Measurements from ENCODE around the gene ZNF529. TPM values are rescaled to one million over a fixed set of nuclear protein-coding genes. Genes with fewer than 3 reads are reported as not detected.
"Not testable (repeated sequence)": the region's sequence is repeated elsewhere in the genome, so short reads cannot be mapped to it uniquely, and the experiment has no call there.

The ZNF529 gene
- total RNA-seq, 1 experiment from 2014 or later: 15.6 TPM

DNA sequence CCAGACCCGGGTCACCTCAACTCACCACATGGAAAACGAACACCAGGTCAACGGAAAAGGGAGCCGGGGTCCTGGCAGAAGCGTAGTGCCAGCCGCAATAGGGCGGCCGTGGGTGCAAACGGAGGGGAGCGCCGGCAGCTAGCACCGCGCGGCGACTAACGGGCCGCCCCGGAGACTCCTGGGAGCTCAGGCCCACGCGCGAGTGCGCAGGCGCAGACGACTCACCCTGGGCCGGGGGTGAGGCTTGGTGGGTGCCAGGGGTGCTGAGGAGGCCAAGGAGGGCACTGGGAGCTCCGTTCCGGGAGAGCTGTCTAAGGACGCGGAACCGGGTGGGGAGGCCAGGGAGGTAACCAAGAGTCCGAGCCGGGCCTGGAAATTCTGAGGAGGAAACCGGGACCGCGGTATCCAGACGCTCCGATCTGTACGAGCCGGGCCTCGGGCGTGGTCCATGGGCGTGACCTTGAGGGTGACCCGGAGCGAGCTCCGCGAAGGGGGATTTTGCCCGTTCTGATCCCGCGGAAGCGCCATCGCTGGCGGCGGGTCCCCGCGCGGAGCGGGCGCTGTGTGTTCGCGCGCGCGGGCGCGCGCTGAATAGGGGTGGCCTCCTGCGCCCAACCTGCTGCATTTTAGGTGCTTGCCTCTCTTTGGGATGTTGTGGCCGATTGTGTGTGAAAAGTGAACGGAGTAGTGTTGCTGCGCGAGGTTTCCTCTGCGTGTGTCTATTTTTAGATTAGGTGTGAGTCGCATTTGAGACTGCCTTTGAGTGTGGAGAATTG is 32.2 kb upstream of the ZNF529 start, which contains the start of gene ZNF382:
ZNF382 (plus strand) TSS at position 213 of the 776 bp plus-strand sequence. CDS start 4,602 bp downstream, outside the sequence.
- DNase-seq (ENCODE audit: low read depth, low spot score): no peak
- ChIA-PET CTCF (no interaction called here), POLR2A (interaction anchor here (0.6 kb wide), 1 partner anchor 17 kb away, joined by 3 read pairs; no protein-coding TSS in a partner anchor)

DNA sequence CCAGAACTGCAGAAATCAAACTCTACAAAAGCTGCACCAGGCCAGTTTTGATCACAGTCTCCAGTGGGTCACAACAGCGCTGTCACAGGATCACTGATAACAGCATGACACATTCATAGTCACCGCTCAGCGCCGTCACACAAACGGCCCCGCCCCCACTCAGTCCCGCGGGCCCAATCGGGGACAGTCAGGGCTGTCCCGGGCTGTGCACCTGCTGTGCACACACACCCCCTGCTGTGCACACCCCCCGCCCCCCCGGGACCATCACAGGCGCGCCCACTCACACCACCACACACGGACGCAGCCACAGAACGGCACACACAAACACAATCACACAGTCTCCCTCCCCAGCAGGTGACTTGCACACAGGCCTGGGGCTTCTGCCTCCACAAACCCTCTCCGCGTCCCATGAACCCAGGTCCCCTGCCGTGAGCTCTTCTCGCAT is 31.6 kb upstream of the ZNF529 start:
- Histone ChIP-seq H3K9me3 (ENCODE audit: control insufficient read depth, insufficient read depth, low read depth, low read length) (peaks cover 3% of the 10 kb centered on the region; the same call in 1 of the 2 replicates), H3K36me3 (ENCODE audit: control insufficient read depth, insufficient read depth, low read length) (no peaks in the 10 kb centered on the region), H3K27me3 (ENCODE audit: control insufficient read depth, insufficient read depth, low read length) (no peaks in the 10 kb centered on the region), H3K4me3 (ENCODE audit: low read depth in 2 of 2, low read length in 2 of 2) (peak overlapping the region in 1 of 2 experiments; percentile 34; a peak in 1 of 4 replicates), H3K27ac (ENCODE audit: low read length) (no peak overlapping the region), H3K4me1 (ENCODE audit: control insufficient read depth, insufficient read depth, low read length) (no peaks in the 10 kb centered on the region)
- DNase-seq (ENCODE audit: low read depth, low spot score) (no peak), ATAC-seq (no peak)
- ChIA-PET CTCF (no interaction called here), POLR2A (no interaction called here)
- TF ChIP-seq, protein P1, sequence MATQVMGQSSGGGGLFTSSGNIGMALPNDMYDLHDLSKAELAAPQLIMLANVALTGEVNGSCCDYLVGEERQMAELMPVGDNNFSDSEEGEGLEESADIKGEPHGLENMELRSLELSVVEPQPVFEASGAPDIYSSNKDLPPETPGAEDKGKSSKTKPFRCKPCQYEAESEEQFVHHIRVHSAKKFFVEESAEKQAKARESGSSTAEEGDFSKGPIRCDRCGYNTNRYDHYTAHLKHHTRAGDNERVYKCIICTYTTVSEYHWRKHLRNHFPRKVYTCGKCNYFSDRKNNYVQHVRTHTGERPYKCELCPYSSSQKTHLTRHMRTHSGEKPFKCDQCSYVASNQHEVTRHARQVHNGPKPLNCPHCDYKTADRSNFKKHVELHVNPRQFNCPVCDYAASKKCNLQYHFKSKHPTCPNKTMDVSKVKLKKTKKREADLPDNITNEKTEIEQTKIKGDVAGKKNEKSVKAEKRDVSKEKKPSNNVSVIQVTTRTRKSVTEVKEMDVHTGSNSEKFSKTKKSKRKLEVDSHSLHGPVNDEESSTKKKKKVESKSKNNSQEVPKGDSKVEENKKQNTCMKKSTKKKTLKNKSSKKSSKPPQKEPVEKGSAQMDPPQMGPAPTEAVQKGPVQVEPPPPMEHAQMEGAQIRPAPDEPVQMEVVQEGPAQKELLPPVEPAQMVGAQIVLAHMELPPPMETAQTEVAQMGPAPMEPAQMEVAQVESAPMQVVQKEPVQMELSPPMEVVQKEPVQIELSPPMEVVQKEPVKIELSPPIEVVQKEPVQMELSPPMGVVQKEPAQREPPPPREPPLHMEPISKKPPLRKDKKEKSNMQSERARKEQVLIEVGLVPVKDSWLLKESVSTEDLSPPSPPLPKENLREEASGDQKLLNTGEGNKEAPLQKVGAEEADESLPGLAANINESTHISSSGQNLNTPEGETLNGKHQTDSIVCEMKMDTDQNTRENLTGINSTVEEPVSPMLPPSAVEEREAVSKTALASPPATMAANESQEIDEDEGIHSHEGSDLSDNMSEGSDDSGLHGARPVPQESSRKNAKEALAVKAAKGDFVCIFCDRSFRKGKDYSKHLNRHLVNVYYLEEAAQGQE (IDR thresholded peaks at IDR 0.05; ENCODE audit: insufficient read depth in 1 of 2, low read depth in 2 of 2, low read length in 1 of 2): no peak
- TF ChIP-seq POLR2AphosphoS5 (IDR thresholded peaks at IDR 0.05; ENCODE audit: low read depth, low read length) (no peak), SIN3A (IDR thresholded peaks at IDR 0.05; ENCODE audit: borderline replicate concordance, insufficient read depth, low read depth, low read length) (no peak), TCF7L2 (IDR thresholded peaks at IDR 0.05; ENCODE audit: low read depth, low read length) (no peak)
- TF ChIP-seq, protein P2, sequence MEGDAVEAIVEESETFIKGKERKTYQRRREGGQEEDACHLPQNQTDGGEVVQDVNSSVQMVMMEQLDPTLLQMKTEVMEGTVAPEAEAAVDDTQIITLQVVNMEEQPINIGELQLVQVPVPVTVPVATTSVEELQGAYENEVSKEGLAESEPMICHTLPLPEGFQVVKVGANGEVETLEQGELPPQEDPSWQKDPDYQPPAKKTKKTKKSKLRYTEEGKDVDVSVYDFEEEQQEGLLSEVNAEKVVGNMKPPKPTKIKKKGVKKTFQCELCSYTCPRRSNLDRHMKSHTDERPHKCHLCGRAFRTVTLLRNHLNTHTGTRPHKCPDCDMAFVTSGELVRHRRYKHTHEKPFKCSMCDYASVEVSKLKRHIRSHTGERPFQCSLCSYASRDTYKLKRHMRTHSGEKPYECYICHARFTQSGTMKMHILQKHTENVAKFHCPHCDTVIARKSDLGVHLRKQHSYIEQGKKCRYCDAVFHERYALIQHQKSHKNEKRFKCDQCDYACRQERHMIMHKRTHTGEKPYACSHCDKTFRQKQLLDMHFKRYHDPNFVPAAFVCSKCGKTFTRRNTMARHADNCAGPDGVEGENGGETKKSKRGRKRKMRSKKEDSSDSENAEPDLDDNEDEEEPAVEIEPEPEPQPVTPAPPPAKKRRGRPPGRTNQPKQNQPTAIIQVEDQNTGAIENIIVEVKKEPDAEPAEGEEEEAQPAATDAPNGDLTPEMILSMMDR (IDR thresholded peaks at IDR 0.05): no peak
- intact Hi-C loops (cut with micrococcal nuclease; ENCODE audit: unreplicated experiment): no loop called here
- in situ Hi-C loops (cut with HindIII; ENCODE audit: low pct_unique_long_range_greater_than_20kb, low sequenced_read_pairs): no loop called here
- BruUV-seq (replicated peaks): no TSS peak

More for the DNA sequence above, 32.2 kb upstream of the ZNF529 start, which contains the start of gene ZNF382:
- intact Hi-C loops (cut with micrococcal nuclease; ENCODE audit: unreplicated experiment): no loop called here
- H3K27me3 ChIP-seq (ENCODE audit: control insufficient read depth, insufficient read depth, low read length): no peaks in the 10 kb centered on the region
- no peaks in the 10 kb centered on the region for H3K36me3 ChIP-seq (ENCODE audit: control insufficient read depth, insufficient read depth, low read length)
- ATAC-seq: no peak
- no peak within 1 kb of the TSS for H3K27ac ChIP-seq (ENCODE audit: low read length)
- no peaks in the 10 kb centered on the region for H3K4me1 ChIP-seq (ENCODE audit: control insufficient read depth, insufficient read depth, low read length)
- BruUV-seq (replicated peaks): no TSS peak
- peaks cover 3% of the 10 kb centered on the region; the same call in 1 of the 2 replicates for H3K9me3 ChIP-seq (ENCODE audit: control insufficient read depth, insufficient read depth, low read depth, low read length)
- peak within 1 kb of the TSS in 1 of 2 experiments; percentile 34; a peak in 1 of 4 replicates for H3K4me3 ChIP-seq (ENCODE audit: low read depth in 2 of 2, low read length in 2 of 2)
- in situ Hi-C loops (cut with HindIII; ENCODE audit: low pct_unique_long_range_greater_than_20kb, low sequenced_read_pairs): no loop called here
- TF ChIP-seq SIN3A (IDR thresholded peaks at IDR 0.05; ENCODE audit: borderline replicate concordance, insufficient read depth, low read depth, low read length): no peak
- TF ChIP-seq POLR2AphosphoS5 (IDR thresholded peaks at IDR 0.05; ENCODE audit: low read depth, low read length): no peak
- TF ChIP-seq TCF7L2 (IDR thresholded peaks at IDR 0.05; ENCODE audit: low read depth, low read length): no peak
- TF ChIP-seq, protein P2 (IDR thresholded peaks at IDR 0.05): no peak
- TF ChIP-seq, protein P1 (IDR thresholded peaks at IDR 0.05; ENCODE audit: insufficient read depth in 1 of 2, low read depth in 2 of 2, low read length in 1 of 2): no peak

DNA sequence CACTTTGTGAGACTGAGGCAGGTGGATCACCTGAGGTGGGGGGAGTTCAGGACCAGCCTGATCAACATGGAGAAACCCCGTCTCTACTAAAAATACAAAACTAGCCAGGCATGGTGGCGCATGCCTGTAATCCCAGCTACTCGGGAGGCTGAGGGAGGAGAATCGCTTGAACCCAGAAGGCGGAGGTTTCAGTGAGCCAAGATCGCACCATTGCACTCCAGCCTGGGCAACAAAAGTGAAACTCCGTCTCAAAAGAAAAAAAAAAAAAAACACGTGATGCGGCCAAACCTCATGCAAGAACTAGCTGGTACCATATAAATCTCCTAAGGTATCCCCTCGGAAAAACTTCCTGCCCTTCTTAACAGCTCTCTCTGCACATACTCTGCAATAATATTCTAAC is 29.6 kb upstream of the ZNF529 start:
- H3K9me3 ChIP-seq (ENCODE audit: control insufficient read depth, insufficient read depth, low read depth, low read length); H3K36me3 ChIP-seq (ENCODE audit: control insufficient read depth, insufficient read depth, low read length); H3K4me1 ChIP-seq (ENCODE audit: control insufficient read depth, insufficient read depth, low read length); in situ Hi-C loops (cut with HindIII; ENCODE audit: low pct_unique_long_range_greater_than_20kb, low sequenced_read_pairs); CTCF ChIA-PET; intact Hi-C loops (cut with micrococcal nuclease; ENCODE audit: unreplicated experiment); H3K4me3 ChIP-seq (ENCODE audit: low read depth in 2 of 2, low read length in 2 of 2); H3K27ac ChIP-seq (ENCODE audit: low read length); DNase-seq (ENCODE audit: low read depth, low spot score); BruUV-seq (replicated peaks); H3K27me3 ChIP-seq (ENCODE audit: control insufficient read depth, insufficient read depth, low read length); ATAC-seq: not testable (repeated sequence)
- POLR2A ChIA-PET: interaction anchor here (0.6 kb wide), 1 partner anchor 72 kb away, joined by 6 read pairs; no protein-coding TSS in a partner anchor

Data from Panc1 (cell line).